IMR-90 (cell line): Measurements from ENCODE around the gene ATP6AP1. TPM values are rescaled to one million over a fixed set of nuclear protein-coding genes. Genes with fewer than 3 reads are reported as not detected.

Experiments used
- ATAC-seq: fragments of 200-7000 bp; cut with Tn5 transposase; 2 replicates; pipeline ENCODE4 v1.9.1; 2020; ENCODE audit warnings: low read depth, mild to moderate bottlenecking, moderate library complexity
- BruUV-seq: library from RNA; stranded (reverse); fragments of 400-500 nt; replicated peaks from 2 replicates; lab custom pipeline; 2021; lab: Mats Ljungman, UMichigan
- CTCF ChIA-PET: fragments of 300-600 bp; formaldehyde crosslinking; extraction: SDS; loops from one replicate; lab custom pipeline; 2021; ENCODE audit warnings: antibody characterized with exemption; lab: Yijun Ruan, JAX
- POLR2A ChIA-PET: fragments of 300-600 bp; sonication (Branson Sonifier 250); formaldehyde crosslinking; loops from one replicate; lab custom pipeline; 2022; ENCODE audit warnings: antibody characterized with exemption; ENCODE audit not compliant: unreplicated experiment; lab: Charles Lee
- DNase-seq: peaks from one replicate; pipeline ENCODE4 v3.0.0; 2013
- H2AFZ ChIP-seq: replicated peaks from 2 replicates; pipeline ENCODE3; 2013; ENCODE audit warnings: low read length, mild to moderate bottlenecking; ENCODE audit not compliant: poor library complexity
- H2AK5ac ChIP-seq: 2 replicates; pipeline ENCODE4 v1.6.1; 2013; ENCODE audit warnings: low read depth, low read length, inconsistent platforms
- H2AK9ac ChIP-seq: replicated peaks from 2 replicates; pipeline ENCODE3; 2013; ENCODE audit warnings: mild to moderate bottlenecking, low read depth, low read length, moderate library complexity; ENCODE audit not compliant: poor library complexity
- H2BK120ac ChIP-seq: 2 replicates; pipeline ENCODE4 v1.6.1; 2013; ENCODE audit warnings: low read depth, low read length, inconsistent platforms
- H2BK15ac ChIP-seq: 3 replicates; pipeline ENCODE4 v1.6.1; 2013; ENCODE audit warnings: low read depth, low read length, inconsistent platforms
- H2BK20ac ChIP-seq: 2 replicates; pipeline ENCODE4 v1.6.1; 2013; ENCODE audit warnings: low read depth, mild to moderate bottlenecking, inconsistent platforms, low read length, moderate library complexity
- H2BK5ac ChIP-seq: 2 replicates; pipeline ENCODE4 v1.6.1; 2013; ENCODE audit warnings: mild to moderate bottlenecking, low read depth, low read length, inconsistent platforms; ENCODE audit not compliant: poor library complexity, severe bottlenecking
- H3K14ac ChIP-seq: replicated peaks from 2 replicates; pipeline ENCODE4 v1.6.1; 2013; ENCODE audit warnings: low read depth, low read length, inconsistent platforms
- H3K18ac ChIP-seq: 2 replicates; pipeline ENCODE4 v1.6.1; 2013; ENCODE audit warnings: low read depth, low read length, control low read depth
- H3K23ac ChIP-seq: 2 replicates; pipeline ENCODE4 v1.6.1; 2013; ENCODE audit warnings: low read depth, low read length, inconsistent platforms
- H3K27ac ChIP-seq: 2 replicates; pipeline ENCODE4 v1.5.1; 2013; ENCODE audit warnings: mild to moderate bottlenecking, control low read depth, low read length; ENCODE audit not compliant: insufficient read depth
- H3K27me3 ChIP-seq: 2 replicates; pipeline ENCODE4 v1.6.1; 2013; ENCODE audit warnings: low read length; ENCODE audit not compliant: control insufficient read depth, insufficient read depth
- H3K36me3 ChIP-seq: 2 replicates; pipeline ENCODE4 v1.6.1; 2013; ENCODE audit warnings: low read length, mixed read lengths; ENCODE audit not compliant: control insufficient read depth, insufficient read depth
- H3K4ac ChIP-seq: 2 replicates; pipeline ENCODE4 v1.6.1; 2013; ENCODE audit warnings: low read depth, low read length, inconsistent platforms
- H3K4me1 ChIP-seq: 2 replicates; pipeline ENCODE4 v1.6.1; 2013; ENCODE audit warnings: low read length, mixed read lengths; ENCODE audit not compliant: control insufficient read depth, insufficient read depth
- H3K4me2 ChIP-seq: 2 replicates; pipeline ENCODE4 v1.6.1; 2013; ENCODE audit warnings: low read depth, mild to moderate bottlenecking, control low read depth, low read length, moderate library complexity
- H3K4me3 ChIP-seq: 2 replicates; pipeline ENCODE4 v1.5.1; 2013; ENCODE audit warnings: low read depth, mild to moderate bottlenecking, control low read depth, low read length, moderate library complexity; ENCODE audit not compliant: insufficient read depth
- H3K56ac ChIP-seq: 2 replicates; pipeline ENCODE4 v1.6.1; 2013; ENCODE audit warnings: low read length, inconsistent platforms; ENCODE audit not compliant: insufficient read depth; ENCODE audit errors: extremely low read depth
- H3K79me1 ChIP-seq, 2 experiments: 2 replicates each; pipeline ENCODE4 v1.6.1; 2013; ENCODE audit warnings: low read length in 2 of 2, inconsistent platforms in 1 of 2, low read depth in 1 of 2
- H3K9ac ChIP-seq: 2 replicates; pipeline ENCODE4 v1.6.1; 2013; ENCODE audit warnings: low read depth, low read length, control low read depth
- H3K9me1 ChIP-seq: 2 replicates; pipeline ENCODE4 v1.6.1; 2013; ENCODE audit warnings: low read length, inconsistent platforms; ENCODE audit not compliant: insufficient read depth
- H3K9me3 ChIP-seq: 2 replicates; pipeline ENCODE4 v1.6.1; 2013; ENCODE audit warnings: low read length; ENCODE audit not compliant: control insufficient read depth, insufficient read depth
- H4K20me1 ChIP-seq: 2 replicates; pipeline ENCODE4 v1.6.1; 2013; ENCODE audit warnings: low read length, inconsistent platforms; ENCODE audit not compliant: insufficient read depth
- H4K5ac ChIP-seq: 2 replicates; pipeline ENCODE4 v1.6.1; 2013; ENCODE audit warnings: mild to moderate bottlenecking, low read depth, low read length, control low read depth
- H4K8ac ChIP-seq, 2 experiments: 2 replicates each; pipeline ENCODE4 v1.6.1; 2013; ENCODE audit warnings: low read depth in 2 of 2, low read length in 2 of 2, control low read depth in 1 of 2, inconsistent platforms in 1 of 2
- H4K91ac ChIP-seq: 2 replicates; pipeline ENCODE4 v1.6.1; 2013; ENCODE audit warnings: low read depth, low read length, inconsistent platforms; ENCODE audit not compliant: insufficient read depth
- POLR2A ChIP-seq: IDR thresholded peaks from 2 replicates; pipeline ENCODE4 v1.6.1; 2012; ENCODE audit warnings: mild to moderate bottlenecking, low read depth, low read length
- SMC3 ChIP-seq: fragments of 150-350 bp; IDR thresholded peaks from 2 replicates; pipeline ENCODE4 v1.6.1; 2016; ENCODE audit warnings: low read depth, mild to moderate bottlenecking, antibody characterized with exemption, low read length, moderate library complexity
- WGBS, 2 experiments: methylation state at CpG; one replicate each; pipeline versions ENCODE4 v1.1.5 to v1.1.7; 2013; ENCODE audit warnings: missing lambda C conversion rate in 2 of 2; ENCODE audit not compliant: insufficient read length in 1 of 2; ENCODE audit errors: extremely low coverage in 2 of 2; 5-methylcytosine and 5-hydroxymethylcytosine counted together
- dilution Hi-C: fragments of 300-500 bp; cut with HindIII; formaldehyde crosslinking; loops from one replicate; pipeline ENCODE4 v1.14.3; 2018; ENCODE audit warnings: low sequenced_read_pairs; ENCODE audit not compliant: unreplicated experiment
- in situ Hi-C: fragments of 300-500 bp; cut with MboI; formaldehyde crosslinking; loops from 3 replicates; pipeline ENCODE4 v1.14.3; 2019; ENCODE audit warnings: low sequenced_read_pairs, inconsistent platforms, mixed read lengths
- intact Hi-C: fragments of 100-400 bp; cut with micrococcal nuclease; formaldehyde crosslinking; loops from 2 replicates; pipeline ENCODE4 v1.10.0; 2022
- polyA plus RNA-seq, 3 experiments: library from polyadenylated mRNA; depleted of rRNA; stranded (reverse); fragments of >200 nt; gene quantifications; 2 replicates each; pipeline ENCODE4 v1.2.3, GENCODE V29; 2012; ENCODE audit warnings: low replicate concordance in 1 of 3
- total RNA-seq: library from RNA; depleted of rRNA; stranded (reverse); fragments of >200 nt; gene quantifications from 2 replicates; pipeline ENCODE4 v1.2.3, GENCODE V29; 2012

Gene ATP6AP1
- total and polyA plus RNA-seq, 2 of the 4 experiments (the other 2 are of a cell fraction) = 13.8 to 96.7 TPM

GRCh38 chrX:154430479-154430878 lies 2.0 kb downstream of the ATP6AP1 start:
- no peak overlapping the region for H2BK15ac ChIP-seq
- no peak overlapping the region for H2AK5ac ChIP-seq
- no peak overlapping the region for H3K23ac ChIP-seq
- ATAC-seq (no peak), DNase-seq (no peak)
- in situ Hi-C loops = no loop called here
- no peak overlapping the region for H2AK9ac ChIP-seq
- no peaks in the 10 kb centered on the region for H3K9me3 ChIP-seq
- no peak overlapping the region for H3K56ac ChIP-seq
- CTCF ChIA-PET = no interaction called here
- H2BK120ac ChIP-seq = no peak overlapping the region
- no peak overlapping the region for H3K14ac ChIP-seq
- no peak overlapping the region; the same call in 1 of the 2 replicates for H3K9ac ChIP-seq
- H2AFZ ChIP-seq = no peak overlapping the region
- peaks cover 3% of the 10 kb centered on the region; the same call in 1 of the 2 replicates for H3K9me1 ChIP-seq
- no peak overlapping the region for H3K4ac ChIP-seq
- peaks cover 7% of the 10 kb centered on the region for H4K20me1 ChIP-seq
- no peak overlapping the region for H3K4me3 ChIP-seq
- H3K18ac ChIP-seq = no peak overlapping the region
- no TSS peak for BruUV-seq
- POLR2A ChIA-PET = no interaction called here
- H4K5ac ChIP-seq = no peak overlapping the region
- peaks cover 27% of the 10 kb centered on the region; the same call in 1 of the 2 replicates for H3K36me3 ChIP-seq
- no peaks in the 10 kb centered on the region for H3K27me3 ChIP-seq
- H4K8ac ChIP-seq = no peak overlapping the region
- dilution Hi-C loops = no loop called here
- H2BK5ac ChIP-seq = no peak overlapping the region
- no peak overlapping the region for H2BK20ac ChIP-seq
- H3K27ac ChIP-seq = no peak overlapping the region
- intact Hi-C loops = no loop called here
- H4K91ac ChIP-seq = no peak overlapping the region
- 80% methylated on average over 6 of the region's 6 CpGs; no CpG with 5 or more reads in 1 of the 2 experiments for WGBS, 2 experiments
- H3K4me2 ChIP-seq = no peak overlapping the region
- H3K4me1 ChIP-seq = peaks cover 2% of the 10 kb centered on the region; the same call in 1 of the 2 replicates
- H3K79me1 ChIP-seq = peaks cover 7 to 22% of the 10 kb centered on the region in 2 experiments
- TF ChIP-seq POLR2A (no peak), SMC3 (no peak)
